A673 (cell line): ENCODE data around the gene UBE2B. TPM values are rescaled to one million over a fixed set of nuclear protein-coding genes. Genes with fewer than 3 reads are reported as not detected.
"Not testable (repeated sequence)": the region's sequence is repeated elsewhere in the genome, so short reads cannot be mapped to it uniquely, and the experiment has no call there.

Experiments used
- BruUV-seq: library from RNA; stranded (reverse); fragments of 400-500 nt; replicated peaks from 2 replicates; lab custom pipeline; 2021; lab: Mats Ljungman, UMichigan
- CTCF ChIA-PET: fragments of 300-600 bp; sonication (Branson Sonifier 250); formaldehyde crosslinking; loops from one replicate; lab custom pipeline; 2022; ENCODE audit warnings: antibody characterized with exemption; lab: Charles Lee
- POLR2A ChIA-PET: fragments of 300-600 bp; sonication (Branson Sonifier 250); formaldehyde crosslinking; loops from one replicate; lab custom pipeline; 2022; ENCODE audit warnings: antibody characterized with exemption; ENCODE audit not compliant: low non-redundant PET; lab: Charles Lee
- DNase-seq: peaks from one replicate; pipeline ENCODE4 v3.0.0-alpha.2; 2015; ENCODE audit warnings: low spot score
- H3K27ac ChIP-seq: fragments of 200-600 bp; sonication (generic); 2 replicates; pipeline ENCODE4 v1.5.1; 2016; ENCODE audit warnings: mixed run types, low read depth, mild to moderate bottlenecking, mixed read lengths, antibody characterized with exemption, low read length; ENCODE audit not compliant: poor library complexity, severe bottlenecking
- H3K27me3 ChIP-seq: fragments of 200-600 bp; sonication (generic); replicated peaks from 2 replicates; pipeline ENCODE4 v1.6.1; 2017; ENCODE audit warnings: mixed run types, low read depth, mild to moderate bottlenecking, mixed read lengths, antibody characterized with exemption, low read length; ENCODE audit not compliant: insufficient read depth, poor library complexity
- H3K36me3 ChIP-seq: fragments of 200-600 bp; sonication (generic); 2 replicates; pipeline ENCODE4 v1.6.1; 2016; ENCODE audit warnings: mixed run types, mild to moderate bottlenecking, mixed read lengths, antibody characterized with exemption, low read length; ENCODE audit not compliant: insufficient read depth, poor library complexity, severe bottlenecking
- H3K4me1 ChIP-seq: fragments of 200-600 bp; sonication (generic); 2 replicates; pipeline ENCODE4 v1.6.1; 2017; ENCODE audit warnings: mixed run types, mild to moderate bottlenecking, mixed read lengths, antibody characterized with exemption, low read length; ENCODE audit not compliant: insufficient read depth, poor library complexity, severe bottlenecking
- H3K4me3 ChIP-seq: fragments of 200-600 bp; sonication (generic); 2 replicates; pipeline ENCODE4 v1.5.1; 2016; ENCODE audit warnings: low read depth, mixed run types, mild to moderate bottlenecking, mixed read lengths, low read length; ENCODE audit not compliant: poor library complexity, severe bottlenecking
- H3K9me3 ChIP-seq: fragments of 200-600 bp; sonication (generic); 2 replicates; pipeline ENCODE4 v1.6.1; 2016; ENCODE audit warnings: mixed run types, low read depth, mild to moderate bottlenecking, mixed read lengths, antibody characterized with exemption, low read length; ENCODE audit not compliant: poor library complexity, severe bottlenecking
- EZH2 ChIP-seq: fragments of 200-600 bp; sonication (generic); IDR thresholded peaks from 2 replicates; pipeline ENCODE4 v1.6.1; 2017; ENCODE audit warnings: borderline replicate concordance, low read depth, mild to moderate bottlenecking, mixed read lengths, antibody characterized with exemption, low read length; ENCODE audit not compliant: poor library complexity, severe bottlenecking
- intact Hi-C: fragments of 100-400 bp; cut with micrococcal nuclease; formaldehyde crosslinking; loops from one replicate; pipeline ENCODE4 v1.10.0; 2022; ENCODE audit not compliant: unreplicated experiment
- total RNA-seq: library from RNA; stranded (reverse); gene quantifications from 2 replicates; pipeline ENCODE4 v1.2.3, GENCODE V29; 2021
- TF ChIP-seq, protein P1 (sequence below): fragments of 300-800, 200-600 bp; sonication (generic); conservative IDR thresholded peaks from 2 replicates; pipeline ENCODE4 v1.5.1; 2017; ENCODE audit warnings: low read depth, mild to moderate bottlenecking, antibody characterized with exemption, low read length, moderate library complexity, mixed read lengths

Gene UBE2B
- total RNA-seq, 1 experiment from 2014 or later, result 73.8 TPM

DNA sequence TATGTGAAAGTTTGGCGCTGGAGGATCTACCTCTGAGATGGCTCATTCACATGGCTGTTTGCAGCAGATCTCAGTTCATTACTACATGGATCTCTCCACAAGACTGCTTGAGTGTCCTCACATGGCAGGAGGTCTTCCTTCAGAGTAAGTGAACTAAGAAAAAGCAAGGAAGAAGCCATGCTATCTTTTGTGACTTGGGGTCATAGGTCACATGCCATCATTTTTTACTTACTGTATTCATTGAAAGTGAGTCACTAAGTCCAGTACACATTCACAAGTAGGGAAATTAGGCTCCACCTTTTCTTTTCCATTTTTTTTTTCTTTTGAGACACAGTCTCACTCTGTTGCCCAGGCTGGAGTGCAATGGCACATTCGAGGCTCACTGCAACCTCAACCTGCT lies 49.0 kb downstream of the UBE2B start:
- POLR2A ChIA-PET, result no interaction called here

DNA sequence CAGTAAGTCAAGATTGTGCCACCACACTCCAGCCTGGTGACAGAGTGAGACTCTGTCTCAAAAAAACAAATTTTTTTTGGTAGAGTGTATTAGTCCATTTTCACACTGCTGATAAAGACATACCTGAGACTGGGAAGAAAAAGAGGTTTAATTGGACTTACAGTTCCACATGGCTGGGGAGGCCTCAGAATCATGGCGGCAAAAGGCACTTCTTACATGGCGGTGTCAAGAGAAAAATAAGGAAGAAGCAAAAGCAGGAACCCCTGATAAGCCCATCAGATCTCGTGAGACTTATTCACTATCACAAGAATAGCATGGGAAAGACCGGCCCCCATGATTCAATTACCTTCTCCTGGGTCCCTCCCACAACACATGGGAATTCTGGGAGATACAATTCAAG lies 49.7 kb downstream of the UBE2B start:
- CTCF ChIA-PET, POLR2A ChIA-PET, H3K4me3 ChIP-seq, DNase-seq, H3K27me3 ChIP-seq, H3K27ac ChIP-seq, H3K36me3 ChIP-seq, BruUV-seq, H3K9me3 ChIP-seq, H3K4me1 ChIP-seq, intact Hi-C loops: not testable (repeated sequence)

More for the DNA sequence above, 49.0 kb downstream of the UBE2B start:
- intact Hi-C loops, result no loop called here
- TF ChIP-seq EZH2, result no peak
- TF ChIP-seq, protein P1, sequence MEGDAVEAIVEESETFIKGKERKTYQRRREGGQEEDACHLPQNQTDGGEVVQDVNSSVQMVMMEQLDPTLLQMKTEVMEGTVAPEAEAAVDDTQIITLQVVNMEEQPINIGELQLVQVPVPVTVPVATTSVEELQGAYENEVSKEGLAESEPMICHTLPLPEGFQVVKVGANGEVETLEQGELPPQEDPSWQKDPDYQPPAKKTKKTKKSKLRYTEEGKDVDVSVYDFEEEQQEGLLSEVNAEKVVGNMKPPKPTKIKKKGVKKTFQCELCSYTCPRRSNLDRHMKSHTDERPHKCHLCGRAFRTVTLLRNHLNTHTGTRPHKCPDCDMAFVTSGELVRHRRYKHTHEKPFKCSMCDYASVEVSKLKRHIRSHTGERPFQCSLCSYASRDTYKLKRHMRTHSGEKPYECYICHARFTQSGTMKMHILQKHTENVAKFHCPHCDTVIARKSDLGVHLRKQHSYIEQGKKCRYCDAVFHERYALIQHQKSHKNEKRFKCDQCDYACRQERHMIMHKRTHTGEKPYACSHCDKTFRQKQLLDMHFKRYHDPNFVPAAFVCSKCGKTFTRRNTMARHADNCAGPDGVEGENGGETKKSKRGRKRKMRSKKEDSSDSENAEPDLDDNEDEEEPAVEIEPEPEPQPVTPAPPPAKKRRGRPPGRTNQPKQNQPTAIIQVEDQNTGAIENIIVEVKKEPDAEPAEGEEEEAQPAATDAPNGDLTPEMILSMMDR, result no peak
- no peak overlapping the region for H3K27ac ChIP-seq
- no peak overlapping the region for H3K4me3 ChIP-seq
- H3K4me1 ChIP-seq, result no peaks in the 10 kb centered on the region
- no TSS peak for BruUV-seq
- H3K9me3 ChIP-seq, result peaks cover 6% of the 10 kb centered on the region
- H3K27me3 ChIP-seq, result no peaks in the 10 kb centered on the region
- CTCF ChIA-PET, result no interaction called here
- no peaks in the 10 kb centered on the region for H3K36me3 ChIP-seq
- no peak for DNase-seq

DNA sequence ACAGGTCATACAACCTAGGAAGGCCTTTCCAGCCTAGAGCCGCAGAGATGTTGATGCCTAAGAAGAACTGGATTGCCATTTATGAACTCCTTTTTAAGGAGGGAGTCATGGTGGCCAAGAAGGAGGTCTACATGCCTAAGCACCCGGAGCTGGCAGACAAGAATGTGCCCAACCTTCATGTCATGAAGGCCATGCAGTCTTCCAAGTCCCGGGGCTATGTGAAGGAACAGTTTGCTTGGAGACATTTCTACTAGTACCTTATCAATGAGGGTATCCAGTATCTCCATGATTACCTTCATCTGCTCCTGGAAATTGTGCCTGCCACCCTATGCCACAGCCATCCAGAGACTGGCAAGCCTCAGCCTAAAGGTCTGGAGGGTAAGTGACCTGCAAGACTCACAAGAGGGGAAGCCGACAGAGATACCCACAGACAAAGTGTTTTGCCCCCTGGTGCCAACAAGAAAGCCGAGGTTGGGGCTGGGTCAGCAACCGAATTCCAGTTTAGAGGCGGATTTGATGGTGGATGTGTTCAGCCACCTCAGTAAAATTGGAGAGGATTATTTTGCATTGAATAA lies 51.5 kb downstream of the UBE2B start:
- no peak for TF ChIP-seq EZH2
- TF ChIP-seq, protein P1, result no peak
- ChIA-PET CTCF (no interaction called here), POLR2A (no interaction called here)
- no peak for DNase-seq
- no TSS peak for BruUV-seq
- intact Hi-C loops, result no loop called here
- Histone ChIP-seq H3K4me3 (no peak overlapping the region), H3K36me3 (no peaks in the 10 kb centered on the region), H3K9me3 (peaks cover 6% of the 10 kb centered on the region), H3K4me1 (peaks cover 6% of the 10 kb centered on the region), H3K27ac (no peak overlapping the region), H3K27me3 (no peaks in the 10 kb centered on the region)

DNA sequence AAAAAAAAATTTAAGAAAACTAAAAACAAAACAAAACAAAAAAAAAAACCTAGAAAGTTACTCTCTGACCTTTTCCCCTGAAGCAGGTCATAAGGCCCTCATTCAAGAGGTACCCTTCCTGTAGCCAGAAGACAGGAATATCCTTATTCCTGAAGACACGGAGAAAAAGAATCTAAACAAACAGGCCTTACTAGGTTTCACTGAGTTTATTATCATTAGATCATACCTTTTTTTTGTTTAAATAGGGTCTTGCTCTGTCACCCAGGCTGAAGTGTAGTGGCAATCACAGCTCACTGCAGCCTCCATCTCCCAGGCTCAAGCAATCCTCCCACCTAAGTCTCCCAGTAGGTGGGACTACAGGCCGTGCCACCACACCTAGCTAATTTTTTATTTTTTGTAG lies 52.0 kb downstream of the UBE2B start:
- no TSS peak for BruUV-seq

More for the DNA sequence above, 52.0 kb downstream of the UBE2B start:
- TF ChIP-seq, protein P1, result no peak
- no peak for TF ChIP-seq EZH2
- ChIA-PET POLR2A (no interaction called here), CTCF (no interaction called here)
- peaks cover 6% of the 10 kb centered on the region for H3K4me1 ChIP-seq
- no peak overlapping the region for H3K4me3 ChIP-seq
- DNase-seq, result no peak
- H3K27me3 ChIP-seq, result no peaks in the 10 kb centered on the region
- H3K36me3 ChIP-seq, result no peaks in the 10 kb centered on the region
- peaks cover 6% of the 10 kb centered on the region for H3K9me3 ChIP-seq
- intact Hi-C loops, result no loop called here
- no peak overlapping the region for H3K27ac ChIP-seq
